Naive B cell (primary cell): ENCODE results near the gene STS. TPM values are rescaled to one million over a fixed set of nuclear protein-coding genes. Genes with fewer than 3 reads are reported as not detected.
"Not testable (repeated sequence)": the region's sequence is repeated elsewhere in the genome, so short reads cannot be mapped to it uniquely, and the experiment has no call there.

ENCODE experiments used
- ATAC-seq, 2 donors: fragments of 150-1000 bp; cut with Tn5 transposase; 2 replicates each; pipeline ENCODE4 v1.10.0; 2021; ENCODE audit warnings: low read depth in 2 of 2, mild to moderate bottlenecking in 2 of 2, moderate library complexity in 2 of 2
- DNase-seq: peaks from one replicate; pipeline ENCODE4 v3.0.0; 2022
- H3K27ac Mint-ChIP-seq, 6 donors: one replicate each; pipeline ENCODE4 v1.8.0; 2020 to 2022; ENCODE audit warnings: mild to moderate bottlenecking in 6 of 6, mixed read lengths in 6 of 6, moderate library complexity in 5 of 6, inconsistent platforms in 2 of 6
- H3K27me3 Mint-ChIP-seq, 3 donors: one replicate each; pipeline ENCODE4 v1.8.0; 2021 to 2022; ENCODE audit warnings: mixed read lengths in 3 of 3, mild to moderate bottlenecking in 1 of 3
- H3K36me3 Mint-ChIP-seq, 2 donors: one replicate each; pipeline ENCODE4 v1.8.0; 2020 to 2022; ENCODE audit warnings: mixed read lengths in 2 of 2, inconsistent platforms in 1 of 2, mild to moderate bottlenecking in 1 of 2
- H3K4me1 Mint-ChIP-seq, 3 donors: one replicate each; pipeline ENCODE4 v1.8.0; 2020 to 2022; ENCODE audit warnings: mixed read lengths in 3 of 3, inconsistent platforms in 1 of 3, mild to moderate bottlenecking in 1 of 3, moderate library complexity in 1 of 3
- H3K4me3 Mint-ChIP-seq, 8 donors: one replicate each; pipeline ENCODE4 v1.8.0; 2020 to 2022; ENCODE audit warnings: mild to moderate bottlenecking in 8 of 8, mixed read lengths in 8 of 8, moderate library complexity in 8 of 8, inconsistent platforms in 2 of 8
- H3K9me3 Mint-ChIP-seq, 7 donors: one replicate each; pipeline ENCODE4 v1.8.0; 2020 to 2022; ENCODE audit warnings: mixed read lengths in 7 of 7, mild to moderate bottlenecking in 5 of 7, inconsistent platforms in 2 of 7, moderate library complexity in 1 of 7
- polyA plus RNA-seq, 6 donors: library from polyadenylated mRNA; unstranded; fragments of 300-500 nt; fragmentation: Illumina TruSeq; gene quantifications; one replicate each; pipeline ENCODE4 v1.2.3, GENCODE V29; 2021; ENCODE audit warnings: low read depth in 6 of 6

Gene STS
- polyA plus RNA-seq, 6 donors from 2014 or later = 1.9 to 5.0 (median 2.8) TPM

GRCh38 chrX:7169627-7170026 is 22.1 kb downstream of the STS start:
- DNase-seq = no peak
- peaks cover 0 to 23% (median 12%) of the 10 kb centered on the region in 7 donors for H3K9me3 Mint-ChIP-seq
- no peaks in the 10 kb centered on the region for H3K27me3 Mint-ChIP-seq
- no peaks in the 10 kb centered on the region for H3K4me1 Mint-ChIP-seq
- H3K36me3 Mint-ChIP-seq = peaks cover 4 to 8% of the 10 kb centered on the region in 2 donors
- no peak for ATAC-seq
- H3K27ac Mint-ChIP-seq = no peak overlapping the region
- H3K4me3 Mint-ChIP-seq = no peak overlapping the region

- Mint-ChIP-seq H3K4me1 (no peaks in the 10 kb centered on the region), H3K4me3 (no peak overlapping the region), H3K9me3 (peaks cover 0 to 28% (median 12%) of the 10 kb centered on the region in 7 donors), H3K27me3 (no peaks in the 10 kb centered on the region), H3K27ac (peak overlapping the region in 1 of 6 donors; percentile 54), H3K36me3 (peaks cover 8 to 12% of the 10 kb centered on the region in 2 donors)
- no peak for DNase-seq
- ATAC-seq = no peak
These were observed 23.4 kb downstream of the STS start for GRCh38 chrX:7170898-7171297.

- peaks cover 0 to 14% (median 6%) of the 10 kb centered on the region in 7 donors for H3K9me3 Mint-ChIP-seq
These were observed 31.3 kb downstream of the STS start for GRCh38 chrX:7178859-7179258.

GRCh38 chrX:7179446-7179845 is 31.9 kb downstream of the STS start:
- no peak overlapping the region for H3K4me3 Mint-ChIP-seq
- no peaks in the 10 kb centered on the region for H3K27me3 Mint-ChIP-seq
- H3K27ac Mint-ChIP-seq = no peak overlapping the region

More at GRCh38 chrX:7178859-7179258, 31.3 kb downstream of the STS start:
- peak overlapping the region in 1 of 6 donors; percentile 6 for H3K27ac Mint-ChIP-seq
- ATAC-seq, H3K4me1 Mint-ChIP-seq, H3K4me3 Mint-ChIP-seq, DNase-seq, H3K27me3 Mint-ChIP-seq: not testable (repeated sequence)
- H3K36me3 Mint-ChIP-seq = peaks cover 10 to 31% of the 10 kb centered on the region in 2 donors

GRCh38 chrX:7184816-7185215 is 37.3 kb downstream of the STS start:
- Mint-ChIP-seq H3K27ac (no peak overlapping the region), H3K4me1 (no peaks in the 10 kb centered on the region), H3K36me3 (peaks cover 0 to 8% of the 10 kb centered on the region in 2 donors), H3K4me3 (no peak overlapping the region), H3K27me3 (no peaks in the 10 kb centered on the region), H3K9me3 (peaks cover 0 to 4% (median 0%) of the 10 kb centered on the region in 7 donors)
- DNase-seq (no peak), ATAC-seq (no peak)

More at GRCh38 chrX:7179446-7179845, 31.9 kb downstream of the STS start:
- H3K9me3 Mint-ChIP-seq = peaks cover 0 to 14% (median 6%) of the 10 kb centered on the region in 7 donors
- peaks cover 10 to 31% of the 10 kb centered on the region in 2 donors for H3K36me3 Mint-ChIP-seq
- DNase-seq = no peak
- peaks cover 0 to 5% (median 0%) of the 10 kb centered on the region in 3 donors for H3K4me1 Mint-ChIP-seq
- ATAC-seq = no peak

GRCh38 chrX:7188672-7189071 is 41.2 kb downstream of the STS start:
- H3K36me3 Mint-ChIP-seq = peaks cover 5 to 7% of the 10 kb centered on the region in 2 donors
- no peak overlapping the region for H3K27ac Mint-ChIP-seq

GRCh38 chrX:7190157-7190556 is 42.6 kb downstream of the STS start:
- H3K9me3 Mint-ChIP-seq = no peaks in the 10 kb centered on the region
- peaks cover 5 to 7% of the 10 kb centered on the region in 2 donors for H3K36me3 Mint-ChIP-seq
- no peak overlapping the region for H3K4me3 Mint-ChIP-seq
- DNase-seq (no peak), ATAC-seq (no peak)
- no peaks in the 10 kb centered on the region for H3K27me3 Mint-ChIP-seq
- peak overlapping the region in 1 of 6 donors; percentile 39 for H3K27ac Mint-ChIP-seq
- H3K4me1 Mint-ChIP-seq = no peaks in the 10 kb centered on the region

More at GRCh38 chrX:7188672-7189071, 41.2 kb downstream of the STS start:
- no peaks in the 10 kb centered on the region for H3K27me3 Mint-ChIP-seq
- no peak overlapping the region for H3K4me3 Mint-ChIP-seq
- DNase-seq (no peak), ATAC-seq (no peak)
- H3K4me1 Mint-ChIP-seq = no peaks in the 10 kb centered on the region
- H3K9me3 Mint-ChIP-seq = no peaks in the 10 kb centered on the region

GRCh38 chrX:7191681-7192110 is 44.2 kb downstream of the STS start:
- Mint-ChIP-seq H3K4me1 (no peaks in the 10 kb centered on the region), H3K27me3 (no peaks in the 10 kb centered on the region), H3K36me3 (peaks cover 7 to 12% of the 10 kb centered on the region in 2 donors), H3K27ac (no peak overlapping the region), H3K9me3 (no peaks in the 10 kb centered on the region), H3K4me3 (no peak overlapping the region)
- ATAC-seq (no peak), DNase-seq (no peak)

- ATAC-seq (no peak), DNase-seq (no peak)
- H3K27ac Mint-ChIP-seq = no peak overlapping the region
- peaks cover 13 to 18% of the 10 kb centered on the region in 2 donors for H3K36me3 Mint-ChIP-seq
- no peak overlapping the region for H3K4me3 Mint-ChIP-seq
- H3K27me3 Mint-ChIP-seq = no peaks in the 10 kb centered on the region
- no peaks in the 10 kb centered on the region for H3K4me1 Mint-ChIP-seq
- no peaks in the 10 kb centered on the region for H3K9me3 Mint-ChIP-seq
These were observed 45.4 kb downstream of the STS start for GRCh38 chrX:7192871-7193270.

GRCh38 chrX:7194606-7195005 is 47.1 kb downstream of the STS start:
- ATAC-seq (no peak), DNase-seq (no peak)
- Mint-ChIP-seq H3K27me3 (no peaks in the 10 kb centered on the region), H3K9me3 (no peaks in the 10 kb centered on the region), H3K36me3 (peaks cover 13 to 18% of the 10 kb centered on the region in 2 donors), H3K27ac (no peak overlapping the region), H3K4me1 (no peaks in the 10 kb centered on the region), H3K4me3 (no peak overlapping the region)

Other genes starting within 250 kb of the STS start
- 10 to 100 TPM in 4 of 6 donors, 1 to 10 TPM in 2; 4.1 to 17.4 (median 12.4) TPM for gene PUDP, start 441 bp downstream of the STS start, polyA plus RNA-seq